AG08395 (cell line): ENCODE data around the gene ABHD12.
"Not testable (repeated sequence)": the region's sequence is repeated elsewhere in the genome, so short reads cannot be mapped to it uniquely, and the experiment has no call there.

Experiments
- DNase-seq: peaks from one replicate; pipeline ENCODE4 v3.0.0; 2012; ENCODE audit warnings: mixed read lengths, low spot score

ABHD12 gene

DNA sequence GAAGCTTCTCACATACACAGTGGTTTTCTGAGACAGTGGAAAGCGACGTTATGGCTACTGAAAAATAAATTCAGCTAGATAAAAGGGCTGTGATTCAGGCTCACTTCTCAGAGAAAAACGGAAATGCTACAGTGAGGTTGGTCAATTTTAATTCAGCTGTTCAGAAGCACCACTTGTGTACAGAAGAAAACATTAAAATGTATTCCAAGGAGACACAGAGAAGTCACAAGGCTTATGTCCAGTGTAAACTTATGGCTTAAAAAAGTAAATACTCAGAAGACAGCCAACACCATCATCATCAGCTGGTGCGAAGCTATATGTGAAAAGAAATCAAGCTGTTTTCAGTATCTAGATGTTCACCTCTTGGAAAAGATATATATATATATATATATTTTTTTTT, 68.6 kb downstream of the ABHD12 start:
- DNase-seq, result no peak

DNA sequence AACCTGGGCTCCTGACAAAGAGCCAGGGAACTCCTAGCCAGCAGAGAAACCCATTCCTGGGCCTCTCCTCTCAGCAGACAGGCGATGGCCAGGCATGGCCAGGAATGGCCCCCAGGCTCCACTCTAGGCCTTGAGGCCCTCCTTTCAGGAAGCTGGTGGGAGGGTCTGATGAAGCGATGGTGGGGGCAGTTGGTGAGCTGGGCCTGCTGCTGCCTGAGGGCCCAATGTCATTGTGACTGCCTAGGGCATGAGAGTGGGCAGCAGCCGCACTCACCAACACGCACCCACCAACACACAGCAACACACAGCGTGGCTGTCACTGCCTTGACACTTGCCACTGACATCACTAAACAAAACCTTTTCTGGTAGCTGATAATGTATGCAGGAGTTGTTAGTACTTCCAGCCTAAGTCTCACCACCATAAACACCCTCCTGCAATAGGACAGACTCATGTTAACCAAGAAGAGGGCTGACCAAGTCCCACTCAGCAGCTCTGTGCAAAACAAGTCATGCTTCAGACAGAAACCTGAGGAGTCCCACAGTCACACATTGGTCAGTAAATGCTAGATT, 69.3 kb downstream of the ABHD12 start:
- DNase-seq, result no peak

DNA sequence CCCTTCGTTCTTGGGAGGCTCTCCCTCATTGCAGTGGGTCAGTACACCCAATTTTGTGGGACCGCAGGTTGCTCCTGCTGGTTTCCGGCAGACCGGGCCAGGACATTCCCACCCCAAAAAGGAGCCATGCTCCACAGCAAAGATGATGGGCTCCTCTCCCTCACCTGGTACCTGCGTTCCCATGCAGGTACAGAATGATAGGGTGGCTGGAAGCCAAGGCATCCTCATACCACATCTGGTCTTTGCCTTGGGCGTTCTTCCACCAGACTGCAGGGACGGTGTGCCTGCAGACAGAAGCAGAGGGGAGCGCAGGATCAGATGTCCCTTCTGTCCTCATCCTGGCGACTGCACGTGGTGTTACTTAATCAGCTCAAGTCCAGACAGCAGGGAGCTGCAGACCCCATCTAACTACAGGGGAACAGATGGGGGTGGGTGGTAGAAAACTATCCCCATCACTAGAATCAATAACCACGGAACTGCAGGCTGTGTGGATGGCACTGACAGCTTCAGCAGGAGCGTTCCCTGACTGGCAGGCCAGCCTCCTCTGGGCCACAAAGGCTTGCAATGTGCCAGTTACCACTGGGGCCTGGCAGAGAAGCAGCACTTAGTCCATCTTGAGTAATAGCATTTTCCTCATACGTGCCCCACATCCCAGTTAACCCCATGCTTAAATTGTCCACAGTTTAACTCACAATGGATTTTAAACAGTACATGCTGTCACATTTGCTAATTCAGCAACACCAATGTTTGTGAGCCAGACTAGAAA, 70.4 kb downstream of the ABHD12 start:
- no peak for DNase-seq

DNA sequence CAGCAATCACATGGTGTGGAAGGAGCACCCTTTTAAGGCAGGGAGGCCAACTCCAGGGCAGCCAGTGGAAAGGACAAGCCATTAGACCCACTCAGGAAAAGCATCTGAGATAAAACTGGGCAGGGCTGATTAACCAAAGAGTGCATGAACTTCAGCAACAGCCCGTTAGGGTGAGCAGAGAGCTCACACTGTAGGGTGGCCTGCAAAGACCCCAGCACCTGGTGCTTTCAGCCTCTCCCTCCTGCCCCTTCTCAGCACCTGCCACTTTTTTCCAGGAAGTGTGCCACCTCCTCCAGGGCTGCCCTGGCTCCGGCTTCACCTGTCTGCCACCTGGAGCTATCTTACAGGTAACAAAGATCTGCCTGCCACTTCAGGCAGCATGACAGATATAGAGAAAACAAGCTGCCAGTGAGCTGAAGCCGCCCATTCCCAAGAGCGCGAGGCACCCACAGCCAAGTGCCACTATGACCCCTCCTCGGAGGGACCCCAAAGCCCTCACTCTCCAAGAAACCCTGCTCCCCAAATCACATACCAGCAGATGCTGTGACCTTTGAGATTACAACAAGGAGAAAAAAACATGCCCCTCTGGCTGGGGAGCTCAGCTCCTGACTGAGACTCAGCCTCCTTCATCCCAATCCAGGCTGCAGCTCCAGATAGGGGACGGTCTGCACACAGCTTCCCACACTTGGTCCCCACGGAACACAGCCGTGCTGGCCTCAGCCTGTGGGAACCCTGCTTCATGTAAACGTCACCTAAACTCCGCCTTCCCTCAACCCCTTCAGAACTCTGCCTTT, 71.2 kb downstream of the ABHD12 start:
- DNase-seq, result no peak

DNA sequence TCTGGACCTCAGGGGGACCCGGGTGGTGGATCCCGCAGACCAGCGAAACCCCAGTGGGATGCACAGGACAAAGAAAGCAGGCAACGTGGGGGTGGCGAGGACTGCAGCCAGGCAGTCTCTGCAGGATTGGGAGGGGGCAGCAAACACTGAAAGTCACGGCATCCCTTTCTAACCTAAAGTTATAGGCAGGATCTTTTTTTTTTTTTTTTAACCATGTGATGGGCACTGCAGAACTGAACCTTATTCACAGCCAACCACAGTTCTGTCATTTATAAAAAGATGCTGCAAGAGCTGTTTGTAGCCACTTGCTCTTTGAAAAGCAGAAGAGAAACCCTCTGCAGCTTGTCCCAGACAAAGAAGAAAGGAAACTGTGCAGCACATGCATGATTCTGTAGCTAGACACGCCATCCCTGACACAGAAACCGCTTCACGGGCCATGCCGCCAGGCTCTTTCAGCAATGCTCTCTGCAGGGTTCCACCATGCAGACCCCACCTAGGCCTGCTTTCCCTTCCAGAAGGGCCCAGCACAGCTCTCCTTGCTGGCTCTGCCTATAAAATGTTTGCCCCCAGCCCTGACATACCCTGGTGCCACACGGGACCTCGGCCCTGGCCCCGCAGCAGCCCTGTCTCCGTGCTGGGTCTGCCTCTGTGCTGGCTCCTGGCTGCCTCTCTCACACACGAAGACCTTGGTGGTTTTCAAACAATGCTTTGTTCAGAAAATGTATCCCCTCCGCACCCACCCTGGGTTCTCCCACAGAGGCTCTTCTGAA, 72.0 kb downstream of the ABHD12 start:
- no peak for DNase-seq

DNA sequence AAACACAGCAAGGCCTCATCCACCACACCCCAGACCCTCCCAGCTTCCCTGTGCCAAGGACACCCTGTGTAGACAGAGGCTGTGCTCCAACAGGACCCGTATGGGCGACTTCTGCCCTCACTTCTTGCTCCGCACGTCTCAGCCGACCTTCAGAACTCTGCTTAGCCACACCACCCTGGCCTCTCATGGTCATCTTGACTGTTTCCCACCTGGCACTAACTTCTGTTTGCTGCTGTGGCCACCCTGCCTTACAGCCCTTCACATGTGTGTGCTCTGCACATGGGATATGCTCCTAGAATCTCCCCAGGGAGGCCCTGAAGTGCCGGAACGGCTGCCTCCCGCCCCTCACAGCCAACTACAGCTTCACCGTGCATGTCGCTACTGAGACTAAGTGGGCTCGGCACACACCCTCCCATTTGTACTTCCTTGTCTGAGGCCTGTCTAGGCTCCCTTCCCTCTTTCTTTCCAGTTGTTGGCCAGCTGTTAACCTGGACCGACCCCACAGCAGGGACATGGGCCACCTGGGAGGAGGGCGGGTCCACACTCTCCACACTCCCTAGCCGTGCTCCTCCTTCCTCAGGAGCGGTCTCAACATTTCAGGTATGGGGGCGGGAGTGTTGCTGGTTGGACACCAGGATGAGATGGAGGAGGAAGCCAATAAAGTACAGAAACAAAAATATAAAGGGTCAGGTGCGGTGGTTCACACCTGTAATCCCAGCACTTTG, 73.1 kb downstream of the ABHD12 start:
- no peak for DNase-seq

DNA sequence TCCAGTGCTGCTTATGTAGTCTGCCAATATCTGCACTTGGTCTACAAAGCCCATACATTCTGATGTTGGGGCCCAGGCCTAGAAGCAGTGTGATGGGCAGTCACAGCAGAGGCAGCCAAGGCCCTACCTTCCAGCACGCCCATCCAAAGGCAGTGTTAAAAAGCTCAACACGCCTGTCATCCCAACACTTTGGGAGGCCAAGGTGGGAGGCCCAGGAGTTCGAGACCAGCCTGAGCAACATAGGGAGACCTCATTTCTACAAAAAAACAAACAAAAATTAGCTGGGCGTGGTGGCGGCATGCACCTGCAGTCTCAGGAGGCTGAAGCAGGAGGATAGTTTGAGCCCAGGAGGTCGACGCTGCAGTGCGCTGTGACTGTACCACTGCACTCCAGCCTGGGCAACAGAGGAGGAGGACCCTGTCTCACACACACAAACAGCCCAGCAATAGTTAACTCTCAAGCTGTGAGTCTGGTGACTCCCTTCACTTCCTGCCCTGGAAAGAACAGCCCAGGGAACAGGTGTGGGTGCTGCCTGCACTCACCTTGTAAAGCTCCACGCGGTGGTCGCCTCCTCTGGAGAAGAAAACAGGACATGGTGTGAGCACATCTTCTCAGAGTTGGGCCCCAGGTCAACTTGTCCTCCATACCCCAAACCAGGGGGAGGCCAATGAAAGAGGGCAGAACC, 74.0 kb downstream of the ABHD12 start:
- DNase-seq, result no peak

DNA sequence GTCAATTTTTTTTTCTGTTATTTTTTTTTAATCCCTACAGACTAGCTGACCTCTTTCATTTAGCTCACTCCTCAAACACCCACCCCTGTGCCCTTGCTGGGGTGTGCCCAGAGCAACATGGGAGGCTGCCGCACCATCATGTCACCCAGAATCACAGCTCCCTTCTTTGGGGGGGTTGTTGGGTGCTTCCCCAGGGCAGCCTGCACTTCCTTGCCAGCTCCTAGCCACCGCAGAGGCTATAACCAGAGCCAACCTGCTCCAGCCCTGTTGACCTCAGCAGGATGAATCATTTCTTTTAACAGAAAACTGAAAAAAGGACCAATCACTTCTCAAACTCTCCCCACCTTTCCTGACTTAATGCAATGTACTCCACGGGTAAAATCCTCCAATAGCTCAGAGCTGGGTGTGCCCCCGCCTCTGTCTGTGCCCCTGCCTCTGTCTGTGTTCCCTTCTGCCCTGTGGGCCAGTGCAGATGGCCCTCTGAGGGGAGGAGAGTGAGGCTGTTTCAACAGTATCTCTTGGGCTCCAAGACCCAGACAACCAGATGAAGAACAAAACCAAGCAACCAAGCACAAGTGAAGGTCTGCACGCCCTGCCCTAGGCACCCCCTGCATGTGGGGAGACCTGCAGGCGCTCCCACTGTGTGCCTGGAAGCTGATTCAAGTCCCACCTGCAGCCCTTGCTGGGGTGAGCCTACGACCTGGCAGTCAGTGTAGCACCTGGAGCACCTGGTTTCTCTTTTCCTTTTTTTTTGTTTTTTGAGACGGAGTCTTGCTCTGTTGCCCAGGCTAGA, 75.0 kb downstream of the ABHD12 start:
- DNase-seq, result peak; percentile 39

DNA sequence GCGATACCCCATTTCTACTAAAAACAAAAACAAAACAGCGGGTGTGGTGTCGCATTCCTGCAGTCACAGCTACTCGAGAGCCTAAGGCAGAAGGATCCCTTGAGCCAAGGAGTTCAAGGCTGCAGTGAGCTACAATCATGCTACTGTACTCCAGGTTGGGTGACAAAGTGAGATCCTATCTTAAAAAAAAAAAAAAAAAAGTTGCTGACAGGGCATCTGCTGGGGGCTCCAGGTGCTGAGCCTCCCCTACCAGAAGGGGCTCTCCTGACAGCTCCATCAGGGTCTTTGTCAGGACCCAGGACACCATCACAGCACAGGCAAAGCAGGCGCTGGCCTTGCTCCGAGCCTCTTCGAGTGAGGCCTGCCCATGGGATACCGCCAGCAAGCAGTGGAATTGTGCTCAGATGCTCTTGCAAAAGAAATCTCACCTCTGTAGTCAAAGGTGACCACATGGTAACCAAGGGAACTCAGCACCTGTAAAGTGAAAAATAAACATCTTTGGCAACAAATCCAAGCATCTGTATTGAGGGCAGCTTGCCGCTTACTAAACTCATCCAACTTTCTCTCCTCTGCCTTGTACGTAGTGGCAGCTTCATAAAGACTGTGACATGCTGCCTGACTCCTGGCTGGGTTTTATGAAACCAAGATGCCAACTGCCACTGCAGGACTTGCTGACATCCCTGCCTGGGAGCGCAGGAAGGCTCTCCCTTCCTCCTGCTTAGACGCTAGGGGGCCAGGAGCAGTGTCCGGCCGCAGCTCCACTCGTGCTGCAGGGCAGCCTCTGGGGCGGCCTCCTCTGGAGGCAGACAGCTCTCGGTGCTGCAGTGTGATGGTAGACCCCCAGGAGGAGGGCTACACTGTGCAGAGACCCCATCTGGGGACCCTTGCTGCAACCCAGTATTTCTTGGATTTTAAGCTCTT, 75.9 kb downstream of the ABHD12 start:
- no peak for DNase-seq

DNA sequence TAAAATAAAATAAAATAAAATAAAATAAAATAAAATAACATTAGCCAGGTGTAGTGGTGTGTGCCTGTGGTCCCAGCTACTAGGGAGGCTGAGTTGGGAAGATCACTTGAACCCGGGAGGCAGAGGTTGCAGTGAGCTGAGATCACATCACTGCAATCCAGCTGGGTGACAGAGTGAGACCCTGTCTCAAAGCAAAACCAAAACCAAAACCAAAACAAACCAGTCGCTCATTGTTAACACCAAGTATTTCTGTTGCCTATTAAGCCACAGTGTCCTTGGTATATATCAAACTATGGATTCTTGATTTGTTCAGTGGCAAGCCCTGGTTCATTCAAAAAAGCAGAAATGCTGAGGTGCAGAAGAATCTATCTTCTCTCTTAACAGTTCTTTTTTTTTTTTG, 77.0 kb downstream of the ABHD12 start:
- no peak for DNase-seq

DNA sequence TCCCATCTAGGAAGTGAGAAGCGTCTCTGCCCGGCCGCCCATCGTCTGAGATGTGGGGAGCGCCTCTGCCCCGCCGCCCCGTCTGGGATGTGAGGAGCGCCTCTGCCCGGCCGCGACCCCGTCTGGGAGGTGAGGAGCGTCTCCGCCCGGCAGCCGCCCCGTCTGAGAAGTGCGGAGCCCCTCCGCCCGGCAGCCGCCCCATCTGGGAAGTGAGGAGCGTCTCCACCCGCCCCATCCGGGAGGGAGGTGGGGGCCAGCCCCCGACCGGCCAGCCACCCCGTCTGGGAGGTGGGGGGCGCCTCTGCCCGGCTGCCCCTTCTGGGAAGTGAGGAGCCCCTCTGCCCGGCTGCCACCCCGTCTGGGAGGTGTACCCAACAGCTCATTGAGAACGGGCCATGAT, 77.9 kb downstream of the ABHD12 start:
- not testable (repeated sequence) for DNase-seq

DNA sequence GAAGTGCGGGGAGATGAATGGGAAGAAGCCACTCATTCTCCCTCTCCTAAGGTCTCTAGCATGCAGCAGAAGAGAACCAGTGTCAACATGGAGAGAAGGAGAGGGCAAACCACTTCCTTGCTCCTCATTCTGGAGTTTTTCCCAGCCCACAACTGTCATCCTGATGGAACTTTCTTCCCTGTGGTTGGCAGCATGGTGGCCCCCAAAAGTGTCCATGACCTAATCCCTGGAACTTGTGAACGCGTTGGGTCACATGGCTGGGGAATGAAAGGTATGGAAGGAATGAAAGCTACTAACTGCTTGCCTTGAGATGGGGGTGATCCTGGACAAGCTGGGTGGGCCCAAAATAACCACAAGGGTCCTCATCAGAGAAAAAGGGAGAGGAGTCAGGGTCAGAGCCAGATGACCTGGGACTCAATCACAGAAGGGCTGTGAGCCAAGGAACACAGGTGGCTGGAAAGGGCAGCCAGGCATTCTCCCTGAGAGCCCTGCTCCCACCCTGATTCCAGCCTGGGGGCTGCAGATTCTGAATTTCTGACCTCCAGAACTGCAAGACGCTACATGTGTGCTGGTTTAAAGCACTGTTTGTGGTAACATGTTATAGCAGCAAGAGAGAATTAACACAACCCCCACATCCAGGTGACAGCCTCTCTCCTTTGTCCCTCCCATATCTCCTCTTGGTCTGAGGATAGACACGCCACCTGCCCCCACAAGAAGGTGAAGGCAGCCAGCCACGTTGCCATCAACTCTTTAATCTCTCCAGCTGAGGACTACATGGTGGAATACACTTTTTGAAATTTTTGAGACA, 79.5 kb downstream of the ABHD12 start:
- DNase-seq, result peak; percentile 85

DNA sequence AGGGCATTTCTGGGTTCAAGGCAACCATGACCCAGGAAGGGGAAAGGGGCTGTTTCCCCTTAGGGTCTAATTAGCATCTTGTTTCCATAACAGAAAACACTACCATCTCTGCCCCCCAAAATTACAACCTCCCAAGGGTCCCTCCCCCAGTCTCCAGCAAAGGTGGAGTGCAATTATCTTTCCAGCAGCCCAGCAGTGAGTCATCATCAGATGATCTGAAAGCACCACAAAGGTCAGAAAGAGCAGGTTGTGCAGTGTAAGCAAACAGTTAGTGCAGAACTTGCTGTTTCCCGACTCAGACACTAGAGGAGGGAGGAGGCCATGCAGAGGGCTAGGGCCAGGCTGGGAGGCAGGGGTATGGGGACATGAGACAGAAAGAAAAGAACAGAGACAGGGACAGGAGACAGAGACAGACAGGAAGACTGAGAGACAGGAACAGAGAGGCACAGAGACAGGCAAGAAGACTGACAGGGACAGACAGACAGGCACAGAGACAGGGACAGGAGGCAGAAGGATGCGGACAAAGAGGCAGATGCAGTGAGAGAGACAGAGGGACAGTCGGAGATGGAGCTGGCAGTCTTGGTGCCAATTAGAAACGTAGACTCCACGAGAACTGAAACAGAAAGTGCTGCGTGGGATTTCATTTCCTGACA, 80.2 kb downstream of the ABHD12 start:
- peak; percentile 90 for DNase-seq

DNA sequence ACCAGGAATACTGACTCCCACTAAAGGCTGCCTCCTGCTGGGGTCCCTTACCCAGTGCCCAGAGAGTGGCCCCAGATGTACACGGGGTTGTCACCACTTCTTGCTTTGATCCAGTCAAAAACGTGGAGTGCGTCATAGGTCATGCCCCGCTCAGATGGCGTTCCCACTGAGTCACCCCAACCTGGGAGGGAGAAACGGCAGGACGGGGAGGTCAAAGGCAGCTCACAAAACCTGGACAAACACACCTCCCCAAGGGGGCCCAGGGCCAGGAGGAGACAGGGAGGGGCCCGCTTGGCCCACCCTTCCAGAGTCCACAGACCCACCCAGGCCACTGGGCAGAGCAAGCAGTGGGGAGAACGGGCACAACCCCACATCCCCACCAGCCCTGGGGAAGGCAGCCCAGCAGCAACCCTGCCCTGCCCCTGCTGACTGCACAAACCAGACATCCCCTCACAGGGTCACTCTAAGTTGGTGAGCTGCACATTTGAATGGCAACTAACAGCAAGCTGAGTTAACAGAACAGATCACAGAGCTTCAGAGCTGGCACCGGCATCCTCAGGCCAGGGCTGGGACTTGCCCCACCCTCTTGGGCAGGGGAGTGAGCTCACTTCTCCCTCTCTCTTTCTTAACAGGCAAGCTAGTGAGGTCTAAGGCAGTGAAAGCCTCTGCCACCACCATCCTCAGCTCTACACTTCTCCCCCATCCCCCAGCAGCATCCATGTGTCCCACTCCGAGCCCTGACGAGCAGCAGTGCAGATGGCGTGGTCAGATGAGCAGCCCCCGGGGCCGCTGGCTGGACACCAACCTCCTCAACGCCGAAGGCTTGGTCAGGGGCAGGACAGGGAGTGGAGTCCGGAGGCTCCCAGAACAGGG, 81.0 kb downstream of the ABHD12 start:
- peak; percentile 78 for DNase-seq

DNA sequence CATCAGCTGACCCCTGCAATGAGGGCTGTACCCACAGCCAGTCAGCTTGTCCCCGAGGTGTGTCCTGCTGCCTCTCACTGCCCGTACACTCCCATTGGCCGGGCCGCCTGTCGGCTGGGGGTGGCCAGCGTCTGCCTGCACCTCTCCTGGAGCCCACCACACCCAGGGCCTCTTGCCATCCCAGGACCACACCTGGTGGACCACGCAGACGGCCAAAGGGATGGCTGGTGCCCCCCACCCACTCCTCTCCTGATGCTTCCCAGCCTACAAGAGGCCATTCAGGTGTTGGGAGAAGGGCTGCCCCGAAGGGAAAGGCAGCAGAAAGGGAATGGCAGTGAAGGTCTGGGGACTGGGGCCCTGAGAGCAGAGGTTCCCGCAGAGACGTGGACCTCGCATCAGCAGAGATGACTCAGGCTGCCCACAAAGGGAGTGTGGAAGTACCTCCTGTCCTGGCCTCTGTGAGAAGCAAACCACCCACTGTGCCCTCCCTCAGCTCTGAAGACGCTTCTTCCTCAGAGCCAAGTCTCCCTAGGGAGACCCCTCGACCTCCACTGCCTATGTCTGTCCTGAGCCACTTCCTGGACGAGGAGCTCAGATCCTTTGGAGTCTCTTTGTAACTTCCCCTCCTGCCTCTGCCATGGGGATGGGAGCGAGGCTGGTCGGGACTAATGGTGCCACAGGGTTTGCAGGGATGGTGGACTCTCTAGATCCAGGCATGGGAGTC, 81.8 kb downstream of the ABHD12 start:
- peak; percentile 32 for DNase-seq

DNA sequence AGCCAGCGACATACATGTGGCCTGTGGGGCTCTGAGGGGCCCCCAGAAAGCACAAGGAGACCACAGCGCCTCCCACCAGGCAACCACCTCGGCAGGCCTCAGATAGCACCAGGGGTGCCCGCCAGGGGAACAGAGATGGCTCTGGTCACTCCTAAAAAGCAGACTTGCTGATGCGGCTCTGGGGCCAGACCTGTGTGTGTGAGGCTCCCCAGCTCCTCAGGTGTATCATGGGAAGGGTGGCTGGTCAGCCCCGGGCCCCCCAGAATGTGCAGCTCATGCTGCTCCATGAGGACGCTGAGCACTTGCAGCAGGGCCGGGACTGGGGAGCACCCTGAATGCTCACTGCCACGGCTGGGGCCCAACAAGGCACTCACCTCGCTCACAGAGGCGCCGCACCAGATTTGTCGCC, 82.5 kb downstream of the ABHD12 start:
- DNase-seq, result no peak
